Endothelial cell of umbilical vein (primary cell): ENCODE results near the gene HDAC3. TPM values are rescaled to one million over a fixed set of nuclear protein-coding genes. Genes with fewer than 3 reads are reported as not detected.

Experiments used
- BruUV-seq: library from RNA; stranded (reverse); fragments of 400-500 nt; replicated peaks from 2 replicates; lab custom pipeline; 2021; lab: Mats Ljungman, UMichigan
- CTCF ChIA-PET: fragments of 300-600, 350-600 bp; sonication (Branson Sonifier 250); formaldehyde crosslinking; loops from one replicate; lab custom pipeline; 2021; ENCODE audit warnings: antibody characterized with exemption, inconsistent platforms; lab: Charles Lee
- POLR2A ChIA-PET: fragments of 300-600, 350-600 bp; sonication (Branson Sonifier 250); formaldehyde crosslinking; loops from one replicate; lab custom pipeline; 2021; ENCODE audit warnings: antibody characterized with exemption, inconsistent platforms; lab: Charles Lee
- DNase-seq: peaks from one replicate; pipeline ENCODE4 v3.0.0-alpha.2; 2011; ENCODE audit warnings: low read depth, low spot score
- FAIRE-seq: peaks from 2 replicates; lab custom pipeline; 2011; peaks lifted over from hg19 to GRCh38; lab: Jason Lieb, UNC
- H2AFZ ChIP-seq: 2 replicates; pipeline ENCODE4 v1.6.0; 2012; ENCODE audit warnings: low read depth, low read length, control low read depth, inconsistent platforms
- H3K27ac ChIP-seq: 2 replicates; pipeline ENCODE4 v1.5.1; 2011; ENCODE audit warnings: low read depth, mild to moderate bottlenecking, control low read depth, low read length, moderate library complexity; ENCODE audit not compliant: insufficient read depth
- H3K27me3 ChIP-seq, 2 experiments: 2 replicates each; pipeline versions ENCODE4 v1.6.0 to v1.6.1; 2011; ENCODE audit warnings: low read length in 2 of 2, mixed read lengths in 1 of 2; ENCODE audit not compliant: control insufficient read depth in 2 of 2, insufficient read depth in 2 of 2
- H3K36me3 ChIP-seq, 2 experiments: 2 replicates in 1 of 2; 3 replicates in 1 of 2; pipeline ENCODE4 v1.5.1; 2011; ENCODE audit warnings: low read length in 2 of 2, mild to moderate bottlenecking in 1 of 2, moderate library complexity in 1 of 2; ENCODE audit not compliant: control insufficient read depth in 2 of 2, insufficient read depth in 2 of 2; ENCODE audit errors: extremely low read depth in 1 of 2
- H3K4me1 ChIP-seq: 3 replicates; pipeline ENCODE4 v1.5.1; 2011; ENCODE audit warnings: mild to moderate bottlenecking, low read length; ENCODE audit not compliant: control insufficient read depth, insufficient read depth; ENCODE audit errors: extremely low read depth
- H3K4me2 ChIP-seq: 2 replicates; pipeline ENCODE4 v1.6.1; 2011; ENCODE audit warnings: low read length, control low read depth, mixed read lengths; ENCODE audit not compliant: insufficient read depth
- H3K4me3 ChIP-seq, 3 experiments: fragments of 200-600 bp in 1 of 3; sonication (generic), shearing (Covaris generic) in 1 of 3; replicated peaks in 1 of 3; 2 replicates each; pipeline ENCODE4 v1.5.1; 2011 to 2016; ENCODE audit warnings: control low read depth in 3 of 3, low read length in 3 of 3, mild to moderate bottlenecking in 2 of 3, inconsistent platforms in 1 of 3, low read depth in 1 of 3, moderate library complexity in 1 of 3; ENCODE audit not compliant: insufficient read depth in 1 of 3
- H3K79me2 ChIP-seq: 2 replicates; pipeline ENCODE4 v1.6.0; 2012; ENCODE audit warnings: low read length, inconsistent platforms; ENCODE audit not compliant: control insufficient read depth, insufficient read depth
- H3K9ac ChIP-seq: replicated peaks from 2 replicates; pipeline ENCODE3; 2011; ENCODE audit warnings: low read length, control low read depth; ENCODE audit not compliant: insufficient read depth; ENCODE audit errors: extremely low read depth
- H3K9me1 ChIP-seq: replicated peaks from 3 replicates; pipeline ENCODE4 v1.6.0; 2011; ENCODE audit warnings: mild to moderate bottlenecking, low read length; ENCODE audit not compliant: control insufficient read depth, insufficient read depth; ENCODE audit errors: extremely low read depth
- H3K9me3 ChIP-seq: replicated peaks from 2 replicates; pipeline ENCODE4 v1.5.1; 2012; ENCODE audit warnings: low read length, inconsistent platforms; ENCODE audit not compliant: control insufficient read depth, insufficient read depth
- H4K20me1 ChIP-seq: replicated peaks from 2 replicates; pipeline ENCODE3; 2011; ENCODE audit warnings: mild to moderate bottlenecking, low read length; ENCODE audit not compliant: control insufficient read depth, insufficient read depth; ENCODE audit errors: extremely low read depth
- EZH2 ChIP-seq: IDR thresholded peaks from 2 replicates; pipeline ENCODE4 v1.6.1; 2012; ENCODE audit warnings: borderline replicate concordance, low read depth, mild to moderate bottlenecking, moderate library complexity, low read length, inconsistent platforms; ENCODE audit not compliant: severe bottlenecking
- FOS ChIP-seq: IDR thresholded peaks from 2 replicates; pipeline ENCODE4 v1.6.1; 2011; ENCODE audit warnings: mild to moderate bottlenecking, low read length, moderate library complexity, borderline replicate concordance; ENCODE audit not compliant: insufficient read depth
- GATA2 ChIP-seq: IDR thresholded peaks from 2 replicates; pipeline ENCODE4 v1.7.0; 2011; ENCODE audit warnings: low read depth, mild to moderate bottlenecking, moderate library complexity, mixed read lengths, low read length; ENCODE audit not compliant: insufficient read length, insufficient read depth
- JUN ChIP-seq: IDR thresholded peaks from 2 replicates; pipeline ENCODE4 v1.6.1; 2011; ENCODE audit warnings: borderline replicate concordance, low read depth; ENCODE audit not compliant: insufficient read length, insufficient read depth
- MYC ChIP-seq: IDR thresholded peaks from one replicate; pipeline ENCODE4 v1.6.1; 2011; ENCODE audit warnings: mild to moderate bottlenecking, low read depth, low read length
- POLR2A ChIP-seq: IDR thresholded peaks from 2 replicates; pipeline ENCODE4 v1.6.1; 2012; ENCODE audit warnings: low read depth, mild to moderate bottlenecking, control low read depth, low read length
- POLR2AphosphoS5 ChIP-seq: IDR thresholded peaks from 2 replicates; pipeline ENCODE4 v1.6.1; 2012; ENCODE audit warnings: low read depth, mild to moderate bottlenecking, control low read depth, low read length, moderate library complexity; ENCODE audit not compliant: insufficient read depth
- dilution Hi-C: fragments of 300-500 bp; cut with MboI; formaldehyde crosslinking; loops from one replicate; pipeline ENCODE4 v1.15.0; 2019; ENCODE audit warnings: low sequenced_read_pairs; ENCODE audit not compliant: extremely low pct_ligation_motif_present
- intact Hi-C: fragments of 100-400 bp; cut with micrococcal nuclease; formaldehyde crosslinking; loops from one replicate; pipeline ENCODE4 v1.10.0; 2022
- polyA plus RNA-seq, 4 experiments: library from polyadenylated mRNA; depleted of rRNA in 3 of 4; stranded (reverse) in 3 of 4; unstranded in 1 of 4; fragments of >200 nt; gene quantifications; 2 replicates each; pipeline versions ENCODE4 v1.2.1 to v1.2.3, GENCODE V29; 2011 to 2012; ENCODE audit warnings: missing spikeins in 1 of 4
- total RNA-seq: library from RNA; stranded (reverse); gene quantifications from 2 replicates; pipeline ENCODE4 v1.2.3, GENCODE V29; 2021
- TF ChIP-seq, protein P1 (sequence below), 2 donors: IDR thresholded peaks; 1 replicate in 1 of 2; 2 replicates in 1 of 2; pipeline ENCODE4 v1.5.1; 2011; ENCODE audit warnings: low read length in 2 of 2, mild to moderate bottlenecking in 2 of 2, moderate library complexity in 2 of 2, control low read depth in 1 of 2, inconsistent platforms in 1 of 2, low read depth in 1 of 2; ENCODE audit not compliant: insufficient read depth in 1 of 2; ENCODE audit errors: extremely low read depth in 1 of 2
- TF ChIP-seq, protein P2 (sequence below): IDR thresholded peaks from 2 replicates; pipeline ENCODE4 v1.6.1; 2011; ENCODE audit not compliant: insufficient read depth, insufficient read length

HDAC3 gene
- total and polyA plus RNA-seq, 2 donors (not counting 3 experiments of a cell fraction or from before 2014, with no cell fraction given) = 58.5 to 75.5 TPM

DNA sequence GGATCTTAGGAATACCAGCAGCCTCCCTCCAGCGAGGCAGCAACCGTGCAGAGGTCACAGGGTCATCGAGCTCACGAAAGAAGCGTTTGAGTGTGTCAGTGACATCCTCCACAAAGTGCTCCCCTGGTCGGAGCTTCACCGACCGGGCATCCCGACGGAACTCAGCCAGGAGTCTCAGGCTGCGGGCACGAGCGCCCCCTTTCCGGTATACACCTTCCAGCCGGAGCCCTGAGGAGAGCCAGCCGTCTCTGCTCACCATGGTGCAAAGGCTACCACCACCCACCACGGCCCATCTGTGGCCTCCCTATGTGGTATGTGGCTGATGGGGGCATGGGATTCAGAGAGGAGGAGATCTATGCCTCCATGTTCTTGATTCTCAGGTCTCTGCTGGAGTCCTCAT lies 25.4 kb upstream of the HDAC3 start:
- Histone ChIP-seq H3K4me1 (peaks cover 14% of the 10 kb centered on the region), H3K36me3 (peaks cover 24 to 43% of the 10 kb centered on the region in 2 experiments), H3K4me2 (no peak overlapping the region), H4K20me1 (no peaks in the 10 kb centered on the region), H3K9me3 (no peaks in the 10 kb centered on the region), H2AFZ (no peak overlapping the region), H3K9ac (no peak overlapping the region), H3K9me1 (no peaks in the 10 kb centered on the region), H3K79me2 (peaks cover 3% of the 10 kb centered on the region), H3K4me3 (no peak overlapping the region), H3K27ac (no peak overlapping the region), H3K27me3 (no peaks in the 10 kb centered on the region)
- ChIA-PET POLR2A (no interaction called here), CTCF (no interaction called here)
- intact Hi-C loops (no loop called here), dilution Hi-C loops (no loop called here)
- FAIRE-seq (no peak), DNase-seq (no peak)
- BruUV-seq = no TSS peak
- no peak for TF ChIP-seq POLR2A
- no peak for TF ChIP-seq JUN

DNA sequence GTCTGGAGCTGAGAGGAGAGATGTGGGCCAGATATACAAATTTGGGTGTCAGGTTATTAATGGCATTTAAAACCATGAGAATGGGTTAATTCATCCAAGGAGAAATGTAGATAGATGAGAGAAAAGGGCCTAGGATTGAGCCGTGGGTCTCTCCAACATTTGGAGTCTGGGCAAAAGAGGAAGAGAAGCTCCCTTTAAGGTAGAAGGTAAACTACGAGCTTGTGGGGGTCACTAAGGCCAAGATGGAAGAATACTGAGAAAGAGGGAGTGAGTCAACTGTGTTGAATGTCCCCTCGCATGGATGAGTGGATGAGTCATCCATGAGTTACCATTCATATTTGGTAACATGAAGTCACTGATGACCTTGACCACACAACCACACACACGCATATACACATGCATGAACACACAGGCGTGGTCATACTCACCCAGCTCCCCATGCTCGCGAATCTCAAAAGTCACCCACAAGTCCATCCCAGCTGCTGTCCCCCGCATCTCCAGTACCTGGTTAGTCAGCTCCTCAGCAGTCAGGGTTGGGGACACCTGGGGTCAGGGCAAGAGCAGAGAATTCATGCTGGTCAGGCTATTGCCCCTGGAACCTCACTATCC lies 21.4 kb upstream of the HDAC3 start:
- H3K36me3 ChIP-seq = peaks cover 39 to 60% of the 10 kb centered on the region in 2 experiments
- no peaks in the 10 kb centered on the region for H3K27me3 ChIP-seq
- H3K4me3 ChIP-seq = no peak overlapping the region
- H3K9ac ChIP-seq = no peak overlapping the region
- dilution Hi-C loops = no loop called here
- intact Hi-C loops = no loop called here
- H3K9me3 ChIP-seq = no peaks in the 10 kb centered on the region
- peaks cover 3% of the 10 kb centered on the region for H3K79me2 ChIP-seq
- ChIA-PET CTCF (interaction anchor here (0.7 to 1.6 kb wide), 6 partner anchors 11 to 302 kb away, joined by 3 to 6 read pairs (median 4); partner anchors contain the start of genes HDAC3 and RELL2), POLR2A (no interaction called here)
- no TSS peak for BruUV-seq
- peak; percentile 77 for DNase-seq
- H3K4me1 ChIP-seq = peaks cover 10% of the 10 kb centered on the region
- peak overlapping the region; percentile 54 for H3K27ac ChIP-seq
- no peaks in the 10 kb centered on the region for H3K9me1 ChIP-seq
- no peak overlapping the region for H3K4me2 ChIP-seq
- peak; percentile 76 for FAIRE-seq
- TF ChIP-seq POLR2AphosphoS5 (peak; percentile 45), MYC (no peak), GATA2 (no peak), FOS (peak; percentile 95), EZH2 (no peak), POLR2A (peak; percentile 34), JUN (peak; percentile 99)
- TF ChIP-seq, protein P1, sequence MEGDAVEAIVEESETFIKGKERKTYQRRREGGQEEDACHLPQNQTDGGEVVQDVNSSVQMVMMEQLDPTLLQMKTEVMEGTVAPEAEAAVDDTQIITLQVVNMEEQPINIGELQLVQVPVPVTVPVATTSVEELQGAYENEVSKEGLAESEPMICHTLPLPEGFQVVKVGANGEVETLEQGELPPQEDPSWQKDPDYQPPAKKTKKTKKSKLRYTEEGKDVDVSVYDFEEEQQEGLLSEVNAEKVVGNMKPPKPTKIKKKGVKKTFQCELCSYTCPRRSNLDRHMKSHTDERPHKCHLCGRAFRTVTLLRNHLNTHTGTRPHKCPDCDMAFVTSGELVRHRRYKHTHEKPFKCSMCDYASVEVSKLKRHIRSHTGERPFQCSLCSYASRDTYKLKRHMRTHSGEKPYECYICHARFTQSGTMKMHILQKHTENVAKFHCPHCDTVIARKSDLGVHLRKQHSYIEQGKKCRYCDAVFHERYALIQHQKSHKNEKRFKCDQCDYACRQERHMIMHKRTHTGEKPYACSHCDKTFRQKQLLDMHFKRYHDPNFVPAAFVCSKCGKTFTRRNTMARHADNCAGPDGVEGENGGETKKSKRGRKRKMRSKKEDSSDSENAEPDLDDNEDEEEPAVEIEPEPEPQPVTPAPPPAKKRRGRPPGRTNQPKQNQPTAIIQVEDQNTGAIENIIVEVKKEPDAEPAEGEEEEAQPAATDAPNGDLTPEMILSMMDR (IDR thresholded peaks at IDR 0.05; ENCODE audit: extremely low read depth in 1 of 2, insufficient read depth in 1 of 2, low read depth in 1 of 2, low read length in 2 of 2) = no peak
- TF ChIP-seq, protein P2, sequence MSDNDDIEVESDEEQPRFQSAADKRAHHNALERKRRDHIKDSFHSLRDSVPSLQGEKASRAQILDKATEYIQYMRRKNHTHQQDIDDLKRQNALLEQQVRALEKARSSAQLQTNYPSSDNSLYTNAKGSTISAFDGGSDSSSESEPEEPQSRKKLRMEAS = no peak
- no peaks in the 10 kb centered on the region for H4K20me1 ChIP-seq
- no peak overlapping the region for H2AFZ ChIP-seq
